Gastrocnemius medialis (tissue), 4 donors: ENCODE results near the gene ROBO1.

Experiments
- POLR2A ChIP-seq, 2 donors: fragments of 450-650 bp; IDR thresholded peaks; one replicate each; pipeline ENCODE4 v1.6.1; 2017; ENCODE audit warnings: antibody characterized with exemption in 2 of 2, mild to moderate bottlenecking in 2 of 2, moderate library complexity in 2 of 2
- TF ChIP-seq, protein P1 (sequence below), 5 experiments: fragments of 450-650 bp in 3 of 5; fragments of 200-600 bp in 2 of 5; sonication (generic) in 2 of 5; IDR thresholded peaks in 4 of 5; conservative IDR thresholded peaks in 1 of 5; 1 replicate in 4 of 5; 2 replicates in 1 of 5; pipeline ENCODE4 v1.5.1; 2016 to 2019; ENCODE audit warnings: antibody characterized with exemption in 5 of 5, mild to moderate bottlenecking in 3 of 5, moderate library complexity in 3 of 5

DNA sequence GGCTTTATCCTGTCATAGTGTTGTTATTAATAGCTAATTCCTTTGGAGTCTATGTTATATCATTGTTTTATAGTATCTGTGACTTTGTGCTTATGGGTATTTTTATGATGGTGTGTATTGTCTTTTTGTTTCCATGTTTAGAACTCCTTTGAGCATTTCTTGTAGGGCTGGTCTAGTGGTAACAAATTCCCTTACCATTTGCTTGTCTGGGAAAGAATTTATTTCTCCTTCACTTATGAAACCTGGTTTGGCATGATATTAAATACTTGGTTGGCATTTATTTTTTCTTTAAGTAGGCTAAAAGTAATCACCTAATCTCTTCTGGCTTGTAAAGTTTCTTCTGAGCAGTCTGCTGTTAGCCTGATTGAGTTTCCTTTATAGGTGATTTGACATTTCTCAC is 47.7 kb upstream of the ROBO1 start:
- TF ChIP-seq, protein P1, sequence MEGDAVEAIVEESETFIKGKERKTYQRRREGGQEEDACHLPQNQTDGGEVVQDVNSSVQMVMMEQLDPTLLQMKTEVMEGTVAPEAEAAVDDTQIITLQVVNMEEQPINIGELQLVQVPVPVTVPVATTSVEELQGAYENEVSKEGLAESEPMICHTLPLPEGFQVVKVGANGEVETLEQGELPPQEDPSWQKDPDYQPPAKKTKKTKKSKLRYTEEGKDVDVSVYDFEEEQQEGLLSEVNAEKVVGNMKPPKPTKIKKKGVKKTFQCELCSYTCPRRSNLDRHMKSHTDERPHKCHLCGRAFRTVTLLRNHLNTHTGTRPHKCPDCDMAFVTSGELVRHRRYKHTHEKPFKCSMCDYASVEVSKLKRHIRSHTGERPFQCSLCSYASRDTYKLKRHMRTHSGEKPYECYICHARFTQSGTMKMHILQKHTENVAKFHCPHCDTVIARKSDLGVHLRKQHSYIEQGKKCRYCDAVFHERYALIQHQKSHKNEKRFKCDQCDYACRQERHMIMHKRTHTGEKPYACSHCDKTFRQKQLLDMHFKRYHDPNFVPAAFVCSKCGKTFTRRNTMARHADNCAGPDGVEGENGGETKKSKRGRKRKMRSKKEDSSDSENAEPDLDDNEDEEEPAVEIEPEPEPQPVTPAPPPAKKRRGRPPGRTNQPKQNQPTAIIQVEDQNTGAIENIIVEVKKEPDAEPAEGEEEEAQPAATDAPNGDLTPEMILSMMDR (IDR thresholded peaks at IDR 0.05 in 4 of 5, conservative IDR thresholded peaks at IDR 0.05 in 1 of 5): no peak
- no peak for TF ChIP-seq POLR2A (IDR thresholded peaks at IDR 0.05)
